Measurements from ENCODE around the gene CREM.
A peak's percentile ranks its signal among the peaks of the same experiment; 100 is the strongest.

CREM gene

GRCh38 chr10:35136263-35136815 lies 9.7 kb downstream of the CREM start:
- no peak for DNase-seq

- DNase-seq: no peak
Measured at GRCh38 chr10:35140126-35140525, 13.5 kb downstream of the CREM start.

GRCh38 chr10:35140727-35141126 lies 14.1 kb downstream of the CREM start:
- no peak for DNase-seq

GRCh38 chr10:35150308-35150707 lies 23.7 kb downstream of the CREM start:
- DNase-seq: peak; percentile 1

- no peak for DNase-seq
Measured at GRCh38 chr10:35152992-35153391, 26.3 kb downstream of the CREM start.

GRCh38 chr10:35153716-35154115 lies 27.1 kb downstream of the CREM start:
- DNase-seq: no peak

- DNase-seq: no peak
Measured at GRCh38 chr10:35160743-35161142, 34.1 kb downstream of the CREM start.

GRCh38 chr10:35161906-35162305 lies 35.3 kb downstream of the CREM start:
- DNase-seq: no peak

- no peak for DNase-seq
Measured at GRCh38 chr10:35165136-35165535, 38.5 kb downstream of the CREM start.

- DNase-seq: no peak
Measured at GRCh38 chr10:35165811-35166210, 39.2 kb downstream of the CREM start.

GRCh38 chr10:35166607-35167006 lies 40.0 kb downstream of the CREM start:
- no peak for DNase-seq

- DNase-seq: no peak
Measured at GRCh38 chr10:35167342-35167741, 40.7 kb downstream of the CREM start.

GRCh38 chr10:35172146-35172545 lies 45.5 kb downstream of the CREM start:
- DNase-seq: no peak

GRCh38 chr10:35172574-35172973 lies 45.9 kb downstream of the CREM start:
- no peak for DNase-seq

GRCh38 chr10:35178331-35178730 lies 51.7 kb downstream of the CREM start:
- DNase-seq: no peak

- no peak for DNase-seq
Measured at GRCh38 chr10:35182631-35183510, 56.2 kb downstream of the CREM start.

- no peak for DNase-seq
Measured at GRCh38 chr10:35184527-35185171, 58.0 kb downstream of the CREM start.

GRCh38 chr10:35185260-35186034 lies 58.8 kb downstream of the CREM start:
- no peak for DNase-seq

GRCh38 chr10:35188954-35189353 lies 62.3 kb downstream of the CREM start:
- no peak for DNase-seq

- no peak for DNase-seq
Measured at GRCh38 chr10:35191523-35191922, 64.9 kb downstream of the CREM start.

GRCh38 chr10:35192645-35193249 lies 66.1 kb downstream of the CREM start:
- DNase-seq: no peak

GRCh38 chr10:35194471-35194870 lies 67.8 kb downstream of the CREM start:
- DNase-seq: no peak

GRCh38 chr10:35194906-35195305 lies 68.3 kb downstream of the CREM start:
- DNase-seq: no peak

Data from NCI-H345 (cell line).